SK-N-SH (cell line): ENCODE results near the gene CDK5R2.

Experiments
- CHD2 ChIP-seq: fragments of 150-350 bp; IDR thresholded peaks from 2 replicates; pipeline ENCODE4 v1.6.1; 2018; ENCODE audit warnings: low read length; ENCODE audit not compliant: partially characterized antibody
- EZH2phosphoT487 ChIP-seq: fragments of 200-600 bp; sonication (generic); IDR thresholded peaks from 2 replicates; pipeline ENCODE4 v1.6.1; 2017; ENCODE audit warnings: low read depth, mixed run types, mild to moderate bottlenecking, antibody characterized with exemption, moderate library complexity, borderline replicate concordance
- GABPA ChIP-seq: IDR thresholded peaks from 2 replicates; pipeline ENCODE4 v1.4.0; 2012; ENCODE audit warnings: low read depth, mild to moderate bottlenecking
- NFIC ChIP-seq: IDR thresholded peaks from 2 replicates; pipeline ENCODE4 v1.4.0; 2012; ENCODE audit warnings: borderline replicate concordance
- POLR2AphosphoS5 ChIP-seq: IDR thresholded peaks from 2 replicates; pipeline ENCODE4 v1.6.1; 2012; ENCODE audit warnings: low read depth, low read length
- RAD21 ChIP-seq: IDR thresholded peaks from 2 replicates; pipeline ENCODE4 v1.6.1; 2012; ENCODE audit warnings: mild to moderate bottlenecking, low read length
- RCOR1 ChIP-seq: fragments of 150-350 bp; IDR thresholded peaks from 2 replicates; pipeline ENCODE4 v1.6.1; 2017; ENCODE audit warnings: antibody characterized with exemption, low read length
- SIN3A ChIP-seq: IDR thresholded peaks from 2 replicates; pipeline ENCODE4 v1.6.1; 2012; ENCODE audit warnings: low read depth, mild to moderate bottlenecking, low read length, moderate library complexity, borderline replicate concordance
- SMC3 ChIP-seq: IDR thresholded peaks from 2 replicates; pipeline ENCODE4 v1.6.1; 2012; ENCODE audit warnings: low read depth, low read length, improper control_type of control experiment
- TF ChIP-seq, protein P1 (sequence below): fragments of 200-600 bp; sonication (generic); IDR thresholded peaks from 2 replicates; pipeline ENCODE4 v1.6.1; 2017; ENCODE audit warnings: antibody characterized with exemption, mild to moderate bottlenecking, moderate library complexity
- TF ChIP-seq, protein P2 (sequence below): IDR thresholded peaks from 2 replicates; pipeline ENCODE4 v1.4.0; 2012; ENCODE audit warnings: low read depth, borderline replicate concordance
- TF ChIP-seq, protein P3 (sequence below): fragments of 150-350 bp; IDR thresholded peaks from 2 replicates; pipeline ENCODE4 v1.6.1; 2016; ENCODE audit warnings: mild to moderate bottlenecking, low read depth, low read length

DNA sequence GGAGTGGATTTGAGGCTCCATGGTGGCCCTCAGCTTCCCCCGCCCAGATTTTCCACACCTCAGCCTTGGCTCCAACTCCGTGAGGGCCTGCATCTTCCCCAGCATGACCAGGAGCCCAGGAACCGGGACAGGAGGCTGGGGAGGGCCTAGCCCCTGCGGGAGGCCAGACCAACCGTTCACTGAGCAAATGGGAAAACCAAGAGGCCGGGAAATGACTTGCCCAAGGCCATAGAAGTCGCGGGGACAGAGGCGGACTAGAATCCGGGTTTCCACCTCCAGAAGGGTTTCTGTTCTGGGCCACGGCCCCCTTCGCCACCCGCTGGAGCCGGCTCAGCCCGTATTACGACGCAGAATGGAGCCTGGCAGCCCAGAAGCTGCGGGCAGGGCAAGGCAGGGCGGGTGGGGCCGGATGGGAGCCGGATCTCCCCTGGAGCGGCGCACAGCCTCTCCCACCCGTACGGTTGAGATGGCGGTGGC, 41.7 kb downstream of the CDK5R2 start:
- TF ChIP-seq CHD2, result no peak
- TF ChIP-seq, protein P1, sequence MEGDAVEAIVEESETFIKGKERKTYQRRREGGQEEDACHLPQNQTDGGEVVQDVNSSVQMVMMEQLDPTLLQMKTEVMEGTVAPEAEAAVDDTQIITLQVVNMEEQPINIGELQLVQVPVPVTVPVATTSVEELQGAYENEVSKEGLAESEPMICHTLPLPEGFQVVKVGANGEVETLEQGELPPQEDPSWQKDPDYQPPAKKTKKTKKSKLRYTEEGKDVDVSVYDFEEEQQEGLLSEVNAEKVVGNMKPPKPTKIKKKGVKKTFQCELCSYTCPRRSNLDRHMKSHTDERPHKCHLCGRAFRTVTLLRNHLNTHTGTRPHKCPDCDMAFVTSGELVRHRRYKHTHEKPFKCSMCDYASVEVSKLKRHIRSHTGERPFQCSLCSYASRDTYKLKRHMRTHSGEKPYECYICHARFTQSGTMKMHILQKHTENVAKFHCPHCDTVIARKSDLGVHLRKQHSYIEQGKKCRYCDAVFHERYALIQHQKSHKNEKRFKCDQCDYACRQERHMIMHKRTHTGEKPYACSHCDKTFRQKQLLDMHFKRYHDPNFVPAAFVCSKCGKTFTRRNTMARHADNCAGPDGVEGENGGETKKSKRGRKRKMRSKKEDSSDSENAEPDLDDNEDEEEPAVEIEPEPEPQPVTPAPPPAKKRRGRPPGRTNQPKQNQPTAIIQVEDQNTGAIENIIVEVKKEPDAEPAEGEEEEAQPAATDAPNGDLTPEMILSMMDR, result no peak
- TF ChIP-seq RAD21, result no peak
- TF ChIP-seq, protein P2, sequence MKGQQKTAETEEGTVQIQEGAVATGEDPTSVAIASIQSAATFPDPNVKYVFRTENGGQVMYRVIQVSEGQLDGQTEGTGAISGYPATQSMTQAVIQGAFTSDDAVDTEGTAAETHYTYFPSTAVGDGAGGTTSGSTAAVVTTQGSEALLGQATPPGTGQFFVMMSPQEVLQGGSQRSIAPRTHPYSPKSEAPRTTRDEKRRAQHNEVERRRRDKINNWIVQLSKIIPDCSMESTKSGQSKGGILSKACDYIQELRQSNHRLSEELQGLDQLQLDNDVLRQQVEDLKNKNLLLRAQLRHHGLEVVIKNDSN, result no peak
- TF ChIP-seq POLR2AphosphoS5, result no peak
- no peak for TF ChIP-seq SMC3
- TF ChIP-seq NFIC, result no peak
- no peak for TF ChIP-seq GABPA
- TF ChIP-seq EZH2phosphoT487, result no peak
- no peak for TF ChIP-seq RCOR1
- TF ChIP-seq, protein P3, sequence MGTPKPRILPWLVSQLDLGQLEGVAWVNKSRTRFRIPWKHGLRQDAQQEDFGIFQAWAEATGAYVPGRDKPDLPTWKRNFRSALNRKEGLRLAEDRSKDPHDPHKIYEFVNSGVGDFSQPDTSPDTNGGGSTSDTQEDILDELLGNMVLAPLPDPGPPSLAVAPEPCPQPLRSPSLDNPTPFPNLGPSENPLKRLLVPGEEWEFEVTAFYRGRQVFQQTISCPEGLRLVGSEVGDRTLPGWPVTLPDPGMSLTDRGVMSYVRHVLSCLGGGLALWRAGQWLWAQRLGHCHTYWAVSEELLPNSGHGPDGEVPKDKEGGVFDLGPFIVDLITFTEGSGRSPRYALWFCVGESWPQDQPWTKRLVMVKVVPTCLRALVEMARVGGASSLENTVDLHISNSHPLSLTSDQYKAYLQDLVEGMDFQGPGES, result no peak
- no peak for TF ChIP-seq SIN3A
